Thoracic aorta (tissue), 2 donors: ENCODE measurements around the gene RPL26. TPM values are rescaled to one million over a fixed set of nuclear protein-coding genes. Genes with fewer than 3 reads are reported as not detected.
"Not testable (repeated sequence)": the region's sequence is repeated elsewhere in the genome, so short reads cannot be mapped to it uniquely, and the experiment has no call there.

Source experiments
- ATAC-seq: fragments of 150-250 bp; one replicate; pipeline ENCODE4 v1.8.0; 2017; ENCODE audit warnings: low read depth; ENCODE audit not compliant: insufficient number of reproducible peaks, low FRiP score
- DNase-seq: peaks from one replicate; pipeline ENCODE4 v3.0.0-alpha.2; 2020; ENCODE audit warnings: low spot score
- H3K27ac ChIP-seq, 2 donors: fragments of 200-600 bp; sonication (generic); 1 replicate in 1 of 2; 2 replicates in 1 of 2; pipeline ENCODE4 v1.5.1; 2016; ENCODE audit warnings: mild to moderate bottlenecking in 2 of 2, moderate library complexity in 2 of 2
- H3K27me3 ChIP-seq: fragments of 200-600 bp; sonication (generic); replicated peaks from 2 replicates; pipeline ENCODE4 v1.6.0; 2016; ENCODE audit warnings: mild to moderate bottlenecking; ENCODE audit not compliant: insufficient read depth
- H3K36me3 ChIP-seq: fragments of 200-600 bp; sonication (generic); one replicate; pipeline ENCODE4 v1.5.1; 2016
- H3K4me1 ChIP-seq, 2 donors: fragments of 200-600 bp; sonication (generic); 1 replicate in 1 of 2; 2 replicates in 1 of 2; pipeline versions ENCODE4 v1.5.1 to v1.6.0; 2016; ENCODE audit warnings: low read depth in 2 of 2, mild to moderate bottlenecking in 1 of 2; ENCODE audit not compliant: control insufficient read depth in 1 of 2
- H3K4me3 ChIP-seq: fragments of 200-600 bp; sonication (generic); 2 replicates; pipeline ENCODE4 v1.5.1; 2016; ENCODE audit warnings: mild to moderate bottlenecking
- H3K9me3 ChIP-seq: fragments of 200-600 bp; sonication (generic); 2 replicates; pipeline ENCODE4 v1.5.1; 2016
- CTCF ChIP-seq: fragments of 200-600 bp; sonication (generic); IDR thresholded peaks from one replicate; pipeline ENCODE4 v1.5.1; 2019; ENCODE audit warnings: antibody characterized with exemption
- total RNA-seq, 2 donors: library from RNA; depleted of rRNA; stranded (reverse); fragments of >200 nt; gene quantifications; one replicate each; pipeline versions ENCODE4 v1.1.0 to v1.2.3, GENCODE V29; 2016

RPL26 gene
- total RNA-seq, 2 donors from 2014 or later: 1,235 to 1,884 TPM

- Histone ChIP-seq H3K4me3 (no peak overlapping the region), H3K36me3 (peaks cover 4% of the 10 kb centered on the region), H3K27me3 (no peaks in the 10 kb centered on the region), H3K27ac (no peak overlapping the region), H3K9me3 (no peaks in the 10 kb centered on the region), H3K4me1 (no peaks in the 10 kb centered on the region)
- ATAC-seq (no peak), DNase-seq (no peak)
- no peak for TF ChIP-seq CTCF
These were observed 23.2 kb downstream of the RPL26 start for GRCh38 chr17:8359769-8360168.

GRCh38 chr17:8357910-8358309 is 25.1 kb downstream of the RPL26 start:
- ATAC-seq: no peak
- no peaks in the 10 kb centered on the region for H3K9me3 ChIP-seq
- no peaks in the 10 kb centered on the region for H3K27me3 ChIP-seq
- no peaks in the 10 kb centered on the region for H3K4me1 ChIP-seq
- no peak for TF ChIP-seq CTCF
- no peak overlapping the region for H3K4me3 ChIP-seq
- no peaks in the 10 kb centered on the region for H3K36me3 ChIP-seq
- DNase-seq: no peak
- H3K27ac ChIP-seq: no peak overlapping the region

- Histone ChIP-seq H3K27ac (no peak overlapping the region), H3K36me3 (no peaks in the 10 kb centered on the region), H3K27me3 (no peaks in the 10 kb centered on the region), H3K9me3 (no peaks in the 10 kb centered on the region), H3K4me1 (no peaks in the 10 kb centered on the region), H3K4me3 (no peak overlapping the region)
- ATAC-seq: no peak
- DNase-seq: no peak
- TF ChIP-seq CTCF: no peak
These were observed 28.8 kb downstream of the RPL26 start for GRCh38 chr17:8354236-8354635.

GRCh38 chr17:8353736-8354135 is 29.3 kb downstream of the RPL26 start:
- ATAC-seq (no peak), DNase-seq (no peak)
- Histone ChIP-seq H3K36me3 (no peaks in the 10 kb centered on the region), H3K4me1 (no peaks in the 10 kb centered on the region), H3K27me3 (no peaks in the 10 kb centered on the region), H3K9me3 (no peaks in the 10 kb centered on the region), H3K27ac (no peak overlapping the region), H3K4me3 (no peak overlapping the region)
- TF ChIP-seq CTCF: no peak

GRCh38 chr17:8350339-8350738 is 32.7 kb downstream of the RPL26 start:
- no peaks in the 10 kb centered on the region for H3K9me3 ChIP-seq
- H3K4me3 ChIP-seq: no peak overlapping the region
- H3K36me3 ChIP-seq: no peaks in the 10 kb centered on the region
- DNase-seq (no peak), ATAC-seq (no peak)
- H3K4me1 ChIP-seq: no peaks in the 10 kb centered on the region
- no peak overlapping the region for H3K27ac ChIP-seq
- no peaks in the 10 kb centered on the region for H3K27me3 ChIP-seq
- TF ChIP-seq CTCF: no peak

- H3K36me3 ChIP-seq, H3K9me3 ChIP-seq, H3K4me1 ChIP-seq, H3K27me3 ChIP-seq, H3K27ac ChIP-seq, ATAC-seq, DNase-seq, H3K4me3 ChIP-seq: not testable (repeated sequence)
These were observed 36.0 kb downstream of the RPL26 start for GRCh38 chr17:8347001-8347400.
